HG03354 (cell line): ENCODE measurements around the gene TPCN1.

ENCODE experiments used
- ATAC-seq: cut with Tn5 transposase; IDR thresholded peaks from one replicate; pipeline ENCODE4 v1.9.1; 2021; ENCODE audit warnings: mild to moderate bottlenecking; ENCODE audit not compliant: unreplicated experiment, poor library complexity, severe bottlenecking

TPCN1 gene

DNA sequence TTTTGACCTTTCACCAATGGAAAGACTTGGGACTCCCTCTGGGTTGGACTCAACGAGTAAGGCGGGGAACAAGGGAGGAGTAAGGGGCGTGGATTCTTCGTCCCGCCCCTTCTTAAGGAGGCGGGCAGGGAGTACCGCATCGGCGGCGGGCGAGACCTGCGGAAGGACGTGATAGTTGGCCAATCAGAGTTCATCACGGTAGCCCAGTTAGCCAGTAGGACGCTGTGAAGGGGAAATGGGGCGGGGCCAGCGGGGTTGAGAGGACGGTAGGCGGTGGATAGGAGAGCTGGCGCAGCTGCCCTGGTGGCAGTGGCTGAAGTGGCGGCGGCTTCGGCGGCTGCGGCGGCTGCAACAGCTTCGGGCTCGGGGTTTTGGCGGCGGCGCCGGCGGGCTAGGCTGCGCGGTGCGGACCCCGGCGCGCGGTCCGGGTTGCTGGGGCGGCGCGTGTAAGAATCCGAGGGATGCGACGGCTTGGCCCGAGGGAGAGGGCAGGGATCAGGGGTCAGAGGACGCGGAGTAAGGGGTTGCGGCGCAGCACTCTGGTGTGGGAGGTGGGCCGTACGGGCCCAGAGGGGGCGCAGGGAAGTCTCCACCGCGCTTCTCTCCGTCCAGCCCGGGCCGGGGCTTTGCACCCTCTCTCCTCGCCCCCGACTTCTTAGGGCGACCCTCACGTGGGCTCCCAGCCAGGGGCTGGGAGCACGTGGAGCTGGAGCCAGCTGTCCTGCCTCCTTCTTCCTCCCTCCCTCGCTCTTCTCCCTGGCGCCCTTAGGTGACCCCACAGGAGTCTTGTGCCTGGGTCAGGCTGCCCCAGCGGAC, at the start of gene TPCN1:
TPCN1 (plus strand) TSS at position 284 of the 816 bp plus-strand sequence. CDS start 5,389 bp downstream, outside the sequence.
- ATAC-seq: peak; percentile 90

- ATAC-seq: no peak
Measured at GRCh38 chr12:113171543-113171942, 49.7 kb upstream of the TPCN1 start.

DNA sequence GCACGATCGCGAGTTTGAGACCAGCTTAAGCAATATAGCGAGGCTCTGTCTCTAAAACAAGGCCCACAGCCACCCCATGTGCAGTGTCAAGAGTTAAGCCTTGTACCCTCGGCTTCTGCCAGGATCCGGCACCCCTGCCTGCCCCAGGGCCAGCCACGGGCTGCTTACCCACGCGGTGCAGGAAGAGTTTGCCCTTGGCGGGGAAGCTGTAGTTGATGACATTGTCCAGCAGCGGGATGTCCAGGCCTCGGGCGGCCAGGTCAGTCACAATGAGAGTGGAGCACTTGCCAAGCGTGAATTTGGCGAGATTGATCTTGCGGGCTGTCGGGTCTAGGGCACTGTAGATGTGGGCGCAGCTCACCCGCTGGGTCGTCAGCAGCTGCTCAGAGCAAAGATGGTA, 49.1 kb upstream of the TPCN1 start:
- no peak for ATAC-seq

GRCh38 chr12:113173081-113173698, 48.1 kb upstream of the TPCN1 start:
- ATAC-seq: peak; percentile 92

GRCh38 chr12:113174461-113175384, 46.5 kb upstream of the TPCN1 start:
- ATAC-seq: peak; percentile 45

GRCh38 chr12:113179023-113179422, 42.2 kb upstream of the TPCN1 start:
- ATAC-seq: no peak

- ATAC-seq: no peak
Measured at GRCh38 chr12:113180333-113180732, 40.9 kb upstream of the TPCN1 start.

DNA sequence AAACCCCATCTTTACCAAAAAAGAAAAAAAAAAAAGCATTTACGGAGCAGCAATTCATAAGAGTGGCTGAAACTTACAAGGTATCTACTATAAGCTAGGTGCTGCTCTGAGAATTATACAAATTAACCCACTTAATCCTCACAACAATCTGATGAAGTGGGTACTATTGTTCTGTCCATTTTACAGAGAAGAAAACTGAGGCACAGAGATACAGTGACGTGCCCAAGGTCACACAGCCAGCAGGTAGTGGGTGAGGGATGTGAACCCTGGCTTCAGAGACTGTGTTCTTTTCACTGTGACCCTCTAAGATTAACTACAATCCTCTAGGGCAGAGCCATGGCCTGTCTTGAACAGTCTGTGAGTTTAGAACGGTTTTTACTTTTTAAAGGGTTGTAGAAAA, 39.3 kb upstream of the TPCN1 start:
- ATAC-seq: no peak

- no peak for ATAC-seq
Measured at GRCh38 chr12:113183030-113183589, 38.2 kb upstream of the TPCN1 start.

DNA sequence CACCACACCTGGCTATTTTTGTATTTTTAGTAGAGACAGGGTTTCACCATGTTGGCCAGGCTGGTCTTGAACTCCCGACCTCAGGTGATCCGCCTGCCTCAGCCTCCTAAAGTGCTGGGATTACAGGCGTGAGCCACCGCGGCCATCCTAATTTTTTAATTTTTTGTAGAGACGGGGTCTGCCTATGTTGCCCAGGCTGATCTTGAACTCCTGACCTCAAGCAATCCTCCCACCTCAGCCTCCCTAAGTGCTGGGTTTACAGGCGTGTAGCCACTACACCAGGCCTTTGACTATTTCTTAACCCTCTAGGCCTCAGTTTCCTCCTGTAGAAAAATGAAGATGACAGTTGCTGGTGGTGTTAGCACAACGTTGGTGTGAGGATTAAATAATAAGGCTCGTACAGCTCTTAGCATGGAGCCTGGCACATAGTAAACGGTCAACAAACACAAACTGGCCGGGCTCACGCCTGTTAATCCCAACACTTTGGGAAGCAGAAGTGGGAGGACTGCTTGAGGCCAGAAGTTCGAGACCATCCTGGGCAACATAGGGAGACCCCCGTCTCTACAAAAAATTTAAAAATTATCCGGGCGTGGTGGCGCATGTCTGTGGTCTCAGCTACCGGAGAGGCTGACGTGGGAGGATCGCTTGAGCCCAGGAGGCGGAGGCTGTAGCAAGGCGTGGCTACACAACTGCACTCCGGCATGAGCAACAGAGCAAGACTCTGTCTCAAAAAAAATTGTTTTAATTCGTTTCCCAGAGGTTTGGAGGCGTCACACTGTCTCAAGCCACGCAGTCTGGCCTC, 37.0 kb upstream of the TPCN1 start:
- peak; percentile 60 for ATAC-seq

DNA sequence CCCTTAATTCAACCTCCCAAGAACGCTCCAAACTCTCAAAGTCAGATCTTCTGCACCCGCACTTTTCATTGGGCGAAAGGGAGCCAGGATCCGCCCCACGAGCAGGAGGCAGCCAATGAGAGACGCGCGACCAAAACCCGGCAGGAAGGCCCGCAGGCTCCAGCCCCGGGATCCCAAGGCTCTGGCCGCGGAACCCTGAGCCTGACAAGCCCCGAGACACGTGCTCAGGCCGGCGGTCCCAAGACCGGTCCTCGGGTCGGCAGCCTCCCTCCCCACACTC, 36.4 kb upstream of the TPCN1 start:
- ATAC-seq: peak; percentile 88

- peak; percentile 48 for ATAC-seq
Measured at GRCh38 chr12:113185180-113186032, 35.9 kb upstream of the TPCN1 start, which contains the start of the genes DDX54 and RITA1. TSS of gene DDX54 (minus strand) at chr12:113185478. CDS start at chr12:113185451, 27 bp downstream. TSS of gene RITA1 (plus strand) at chr12:113185721. CDS start at chr12:113186747, 1,026 bp downstream.

GRCh38 chr12:113186033-113186365, 35.3 kb upstream of the TPCN1 start:
- no peak for ATAC-seq

GRCh38 chr12:113186666-113187325, 34.5 kb upstream of the TPCN1 start:
- no peak for ATAC-seq

DNA sequence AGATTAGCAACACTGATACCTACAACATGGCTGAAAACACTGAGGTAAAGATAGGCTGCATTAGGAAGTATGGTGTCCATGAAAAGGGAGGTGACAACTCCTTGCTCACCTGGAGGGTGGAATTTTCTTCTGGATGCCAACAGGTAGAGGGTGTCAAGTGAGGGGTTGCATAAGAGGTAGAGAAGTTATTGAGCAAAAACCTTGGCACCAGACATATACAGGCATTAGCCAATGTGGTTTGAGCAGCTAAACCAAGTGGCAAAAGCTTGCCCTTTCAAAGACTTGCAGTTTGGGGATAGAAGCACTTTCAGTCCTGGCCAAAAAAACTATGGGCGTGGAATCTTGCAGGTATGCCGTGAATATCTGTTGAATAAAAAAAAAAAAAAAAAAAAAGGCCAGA, 31.9 kb upstream of the TPCN1 start:
- ATAC-seq: no peak

GRCh38 chr12:113190761-113191160, 30.5 kb upstream of the TPCN1 start:
- no peak for ATAC-seq

- ATAC-seq: no peak
Measured at GRCh38 chr12:113191227-113191626, 30.0 kb upstream of the TPCN1 start.

- ATAC-seq: no peak
Measured at GRCh38 chr12:113194971-113195391, 26.3 kb upstream of the TPCN1 start.
